AG04450 (cell line): Measurements from ENCODE around the gene GPX3. TPM values are rescaled to one million over a fixed set of nuclear protein-coding genes. Genes with fewer than 3 reads are reported as not detected.

Source experiments
- CTCF ChIA-PET: fragments of 300-600, 350-600 bp; formaldehyde crosslinking; extraction: SDS; loops from one replicate; lab custom pipeline; 2022; ENCODE audit warnings: antibody characterized with exemption, inconsistent platforms; lab: Charles Lee
- POLR2A ChIA-PET: fragments of 350-600 bp; formaldehyde crosslinking; extraction: SDS; loops from one replicate; lab custom pipeline; 2021; ENCODE audit warnings: antibody characterized with exemption, inconsistent platforms; lab: Yijun Ruan, JAX
- DNase-seq: peaks from one replicate; pipeline ENCODE4 v3.0.0-alpha.2; 2011; ENCODE audit warnings: low read depth, low spot score
- H3K27ac ChIP-seq: one replicate; pipeline ENCODE4 v1.5.1; 2012; ENCODE audit warnings: low read depth, low read length, control low read depth
- H3K27me3 ChIP-seq: one replicate; pipeline ENCODE4 v1.6.0; 2012; ENCODE audit warnings: low read length; ENCODE audit not compliant: control insufficient read depth, insufficient read depth
- H3K4me3 ChIP-seq: 2 replicates; pipeline ENCODE4 v1.5.1; 2011; ENCODE audit warnings: mild to moderate bottlenecking, low read depth, low read length, control low read depth
- H3K9me3 ChIP-seq: 2 replicates; pipeline ENCODE4 v1.5.1; 2012; ENCODE audit warnings: low read length; ENCODE audit not compliant: control insufficient read depth, insufficient read depth
- CTCF ChIP-seq: IDR thresholded peaks from 2 replicates; pipeline ENCODE4 v1.5.1; 2011; ENCODE audit warnings: low read depth, low read length, control low read depth, inconsistent platforms
- polyA plus RNA-seq: library from polyadenylated mRNA; depleted of rRNA; stranded (reverse); fragments of >200 nt; gene quantifications from 2 replicates; pipeline ENCODE4 v1.2.3, GENCODE V29; 2011

The GPX3 gene
- polyA plus RNA-seq, 1 experiment = 3.7 TPM

- Histone ChIP-seq H3K27me3 (no peaks in the 10 kb centered on the region), H3K4me3 (no peak overlapping the region), H3K27ac (no peak overlapping the region), H3K9me3 (no peaks in the 10 kb centered on the region)
- ChIA-PET POLR2A (no interaction called here), CTCF (interaction anchor here (0.7 to 1.2 kb wide), 4 partner anchors 22 to 225 kb away, joined by 3 to 5 read pairs (median 4); no protein-coding TSS in a partner anchor)
- DNase-seq = no peak
- TF ChIP-seq CTCF = no peak
Measured at GRCh38 chr5:151026088-151026487, 5.7 kb downstream of the GPX3 start.

- Histone ChIP-seq H3K27ac (no peak overlapping the region), H3K9me3 (no peaks in the 10 kb centered on the region), H3K4me3 (no peak overlapping the region), H3K27me3 (no peaks in the 10 kb centered on the region)
- ChIA-PET POLR2A (no interaction called here), CTCF (interaction anchor here (1.1 kb wide), 1 partner anchor 21 kb away, joined by 3 read pairs; no protein-coding TSS in a partner anchor)
- DNase-seq = no peak
- TF ChIP-seq CTCF = no peak
Measured at GRCh38 chr5:151026679-151027078, 6.3 kb downstream of the GPX3 start.

GRCh38 chr5:151027961-151028479 is 7.6 kb downstream of the GPX3 start:
- CTCF ChIA-PET = no interaction called here
- no peak for TF ChIP-seq CTCF
- no peak overlapping the region for H3K4me3 ChIP-seq
- no peaks in the 10 kb centered on the region for H3K9me3 ChIP-seq
- POLR2A ChIA-PET = no interaction called here
- DNase-seq = no peak
- no peak overlapping the region for H3K27ac ChIP-seq
- H3K27me3 ChIP-seq = no peaks in the 10 kb centered on the region

GRCh38 chr5:151028717-151029116 is 8.3 kb downstream of the GPX3 start:
- POLR2A ChIA-PET = no interaction called here
- CTCF ChIA-PET = no interaction called here
- H3K27ac ChIP-seq = no peak overlapping the region

More at GRCh38 chr5:151028717-151029116, 8.3 kb downstream of the GPX3 start:
- no peaks in the 10 kb centered on the region for H3K9me3 ChIP-seq
- no peaks in the 10 kb centered on the region for H3K27me3 ChIP-seq
- DNase-seq = no peak
- no peak for TF ChIP-seq CTCF
- no peak overlapping the region for H3K4me3 ChIP-seq
